ENCODE data around the gene JUP. TPM values are rescaled to one million over a fixed set of nuclear protein-coding genes. Genes with fewer than 3 reads are reported as not detected.

JUP gene
- total RNA-seq, 1 donor from 2014 or later, result 28.5 TPM

GRCh38 chr17:41823141-41823524 lies 36.6 kb upstream of the JUP start:
- H3K27me3 ChIP-seq, result no peaks in the 10 kb centered on the region
- Mint-ChIP-seq H3K9me3 (no peaks in the 10 kb centered on the region), H3K27ac (no peak overlapping the region), H3K27me3 (ENCODE audit: insufficient read depth, low read depth) (peaks cover 5% of the 10 kb centered on the region), H3K4me3 (no peak overlapping the region), H3K36me3 (peaks cover 15% of the 10 kb centered on the region), H3K4me1 (peaks cover 18% of the 10 kb centered on the region)
- H3K79me2 ChIP-seq (ENCODE audit: low read depth), result no peaks in the 10 kb centered on the region
- peaks cover 17% of the 10 kb centered on the region for H4K20me1 ChIP-seq (ENCODE audit: low read depth)
- H3K4me1 ChIP-seq, result peaks cover 19% of the 10 kb centered on the region
- no peak overlapping the region for H3K9ac ChIP-seq
- peaks cover 17% of the 10 kb centered on the region for H3F3A ChIP-seq (ENCODE audit: low read depth)
- H2AFZ ChIP-seq (replicated peaks), result no peak overlapping the region
- H3K4me2 ChIP-seq, result peak overlapping the region; percentile 13
- no peak overlapping the region for H3K4me3 ChIP-seq
- TF ChIP-seq EZH2phosphoT487 (IDR thresholded peaks at IDR 0.05), result no peak
- TF ChIP-seq, protein P1, sequence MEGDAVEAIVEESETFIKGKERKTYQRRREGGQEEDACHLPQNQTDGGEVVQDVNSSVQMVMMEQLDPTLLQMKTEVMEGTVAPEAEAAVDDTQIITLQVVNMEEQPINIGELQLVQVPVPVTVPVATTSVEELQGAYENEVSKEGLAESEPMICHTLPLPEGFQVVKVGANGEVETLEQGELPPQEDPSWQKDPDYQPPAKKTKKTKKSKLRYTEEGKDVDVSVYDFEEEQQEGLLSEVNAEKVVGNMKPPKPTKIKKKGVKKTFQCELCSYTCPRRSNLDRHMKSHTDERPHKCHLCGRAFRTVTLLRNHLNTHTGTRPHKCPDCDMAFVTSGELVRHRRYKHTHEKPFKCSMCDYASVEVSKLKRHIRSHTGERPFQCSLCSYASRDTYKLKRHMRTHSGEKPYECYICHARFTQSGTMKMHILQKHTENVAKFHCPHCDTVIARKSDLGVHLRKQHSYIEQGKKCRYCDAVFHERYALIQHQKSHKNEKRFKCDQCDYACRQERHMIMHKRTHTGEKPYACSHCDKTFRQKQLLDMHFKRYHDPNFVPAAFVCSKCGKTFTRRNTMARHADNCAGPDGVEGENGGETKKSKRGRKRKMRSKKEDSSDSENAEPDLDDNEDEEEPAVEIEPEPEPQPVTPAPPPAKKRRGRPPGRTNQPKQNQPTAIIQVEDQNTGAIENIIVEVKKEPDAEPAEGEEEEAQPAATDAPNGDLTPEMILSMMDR (IDR thresholded peaks at IDR 0.05), result no peak
- no peak for TF ChIP-seq EZH2 (IDR thresholded peaks at IDR 0.05)
- DNase-seq (ENCODE audit: low spot score), result no peak
- no peaks in the 10 kb centered on the region for H3K36me3 ChIP-seq
- H3K27ac ChIP-seq, result peak overlapping the region; percentile 37
- no peaks in the 10 kb centered on the region for H3K9me3 ChIP-seq (ENCODE audit: low read depth)

DNA sequence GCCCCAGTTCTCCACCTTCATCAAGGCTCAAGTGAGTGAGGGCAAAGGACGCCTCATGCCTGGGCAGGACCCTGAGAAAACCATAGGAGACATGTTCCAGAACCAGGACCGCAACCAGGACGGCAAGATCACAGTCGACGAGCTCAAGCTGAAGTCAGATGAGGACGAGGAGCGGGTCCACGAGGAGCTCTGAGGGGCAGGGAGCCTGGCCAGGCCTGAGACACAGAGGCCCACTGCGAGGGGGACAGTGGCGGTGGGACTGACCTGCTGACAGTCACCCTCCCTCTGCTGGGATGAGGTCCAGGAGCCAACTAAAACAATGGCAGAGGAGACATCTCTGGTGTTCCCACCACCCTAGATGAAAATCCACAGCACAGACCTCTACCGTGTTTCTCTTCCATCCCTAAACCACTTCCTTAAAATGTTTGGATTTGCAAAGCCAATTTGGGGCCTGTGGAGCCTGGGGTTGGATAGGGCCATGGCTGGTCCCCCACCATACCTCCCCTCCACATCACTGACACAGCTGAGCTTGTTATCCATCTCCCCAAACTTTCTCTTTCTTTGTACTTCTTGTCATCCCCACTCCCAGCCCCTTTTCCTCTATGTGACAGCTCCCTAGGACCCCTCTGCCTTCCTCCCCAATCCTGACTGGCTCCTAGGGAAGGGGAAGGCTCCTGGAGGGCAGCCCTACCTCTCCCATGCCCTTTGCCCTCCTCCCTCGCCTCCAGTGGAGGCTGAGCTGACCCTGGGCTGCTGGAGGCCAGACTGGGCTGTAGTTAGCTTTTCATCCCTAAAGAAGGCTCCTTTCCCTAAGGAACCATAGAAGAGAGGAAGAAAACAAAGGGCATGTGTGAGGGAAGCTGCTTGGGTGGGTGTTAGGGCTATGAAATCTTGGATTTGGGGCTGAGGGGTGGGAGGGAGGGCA lies 36.0 kb upstream of the JUP start:
- Mint-ChIP-seq H3K27me3 (ENCODE audit: insufficient read depth, low read depth) (peaks cover 5% of the 10 kb centered on the region), H3K36me3 (peaks cover 14% of the 10 kb centered on the region), H3K9me3 (no peaks in the 10 kb centered on the region), H3K4me1 (peaks cover 18% of the 10 kb centered on the region), H3K27ac (peak overlapping the region; percentile 73), H3K4me3 (no peak overlapping the region)
- no peak for TF ChIP-seq EZH2 (IDR thresholded peaks at IDR 0.05)
- TF ChIP-seq EZH2phosphoT487 (IDR thresholded peaks at IDR 0.05), result no peak
- TF ChIP-seq, protein P1 (IDR thresholded peaks at IDR 0.05), result no peak
- H3F3A ChIP-seq (ENCODE audit: low read depth), result peaks cover 17% of the 10 kb centered on the region
- H2AFZ ChIP-seq (replicated peaks), result no peak overlapping the region
- H3K27ac ChIP-seq, result peak overlapping the region; percentile 58
- peaks cover 19% of the 10 kb centered on the region for H3K4me1 ChIP-seq
- peaks cover 17% of the 10 kb centered on the region for H4K20me1 ChIP-seq (ENCODE audit: low read depth)
- H3K79me2 ChIP-seq (ENCODE audit: low read depth), result no peaks in the 10 kb centered on the region
- H3K4me2 ChIP-seq, result no peak overlapping the region
- no peak overlapping the region for H3K4me3 ChIP-seq
- no peaks in the 10 kb centered on the region for H3K27me3 ChIP-seq
- DNase-seq (ENCODE audit: low spot score), result no peak
- H3K9me3 ChIP-seq (ENCODE audit: low read depth), result no peaks in the 10 kb centered on the region
- no peaks in the 10 kb centered on the region for H3K36me3 ChIP-seq
- no peak overlapping the region for H3K9ac ChIP-seq

GRCh38 chr17:41821776-41822175 lies 35.3 kb upstream of the JUP start:
- H3K27ac Mint-ChIP-seq, result no peak overlapping the region
- Histone ChIP-seq H3K4me3 (no peak overlapping the region), H3K4me2 (no peak overlapping the region), H3F3A (ENCODE audit: low read depth) (peaks cover 17% of the 10 kb centered on the region), H3K4me1 (peaks cover 19% of the 10 kb centered on the region), H3K9ac (no peak overlapping the region), H3K27me3 (no peaks in the 10 kb centered on the region), H2AFZ (replicated peaks) (no peak overlapping the region), H3K9me3 (ENCODE audit: low read depth) (no peaks in the 10 kb centered on the region), H3K27ac (peak overlapping the region; percentile 58), H3K36me3 (no peaks in the 10 kb centered on the region), H3K79me2 (ENCODE audit: low read depth) (peaks cover 6% of the 10 kb centered on the region), H4K20me1 (ENCODE audit: low read depth) (peaks cover 17% of the 10 kb centered on the region)
- TF ChIP-seq EZH2 (IDR thresholded peaks at IDR 0.05), result no peak
- TF ChIP-seq, protein P1 (IDR thresholded peaks at IDR 0.05), result no peak
- no peak for TF ChIP-seq EZH2phosphoT487 (IDR thresholded peaks at IDR 0.05)
- DNase-seq (ENCODE audit: low spot score), result no peak
- H3K4me3 Mint-ChIP-seq, result no peak overlapping the region
- H3K4me1 Mint-ChIP-seq, result peaks cover 18% of the 10 kb centered on the region
- H3K9me3 Mint-ChIP-seq, result no peaks in the 10 kb centered on the region
- peaks cover 5% of the 10 kb centered on the region for H3K27me3 Mint-ChIP-seq (ENCODE audit: insufficient read depth, low read depth)
- peaks cover 18% of the 10 kb centered on the region for H3K36me3 Mint-ChIP-seq
